Kasumi-1 (cell line): ENCODE measurements around the gene FXYD2.

ENCODE experiments used
- DNase-seq, 2 experiments: peaks; one replicate each; lab custom pipeline; 2025; lab: John Stamatoyannopoulos, UW

The FXYD2 gene

GRCh38 chr11:117796872-117797529 lies 27.5 kb downstream of the FXYD2 start, which contains the start of gene DSCAML1:
TSS of gene DSCAML1 (minus strand) at chr11:117797216. CDS start at chr11:117797079, 137 bp downstream.
- DNase-seq = no peak

- DNase-seq = no peak
Observed at GRCh38 chr11:117796456-117796871, 28.1 kb downstream of the FXYD2 start.

DNA sequence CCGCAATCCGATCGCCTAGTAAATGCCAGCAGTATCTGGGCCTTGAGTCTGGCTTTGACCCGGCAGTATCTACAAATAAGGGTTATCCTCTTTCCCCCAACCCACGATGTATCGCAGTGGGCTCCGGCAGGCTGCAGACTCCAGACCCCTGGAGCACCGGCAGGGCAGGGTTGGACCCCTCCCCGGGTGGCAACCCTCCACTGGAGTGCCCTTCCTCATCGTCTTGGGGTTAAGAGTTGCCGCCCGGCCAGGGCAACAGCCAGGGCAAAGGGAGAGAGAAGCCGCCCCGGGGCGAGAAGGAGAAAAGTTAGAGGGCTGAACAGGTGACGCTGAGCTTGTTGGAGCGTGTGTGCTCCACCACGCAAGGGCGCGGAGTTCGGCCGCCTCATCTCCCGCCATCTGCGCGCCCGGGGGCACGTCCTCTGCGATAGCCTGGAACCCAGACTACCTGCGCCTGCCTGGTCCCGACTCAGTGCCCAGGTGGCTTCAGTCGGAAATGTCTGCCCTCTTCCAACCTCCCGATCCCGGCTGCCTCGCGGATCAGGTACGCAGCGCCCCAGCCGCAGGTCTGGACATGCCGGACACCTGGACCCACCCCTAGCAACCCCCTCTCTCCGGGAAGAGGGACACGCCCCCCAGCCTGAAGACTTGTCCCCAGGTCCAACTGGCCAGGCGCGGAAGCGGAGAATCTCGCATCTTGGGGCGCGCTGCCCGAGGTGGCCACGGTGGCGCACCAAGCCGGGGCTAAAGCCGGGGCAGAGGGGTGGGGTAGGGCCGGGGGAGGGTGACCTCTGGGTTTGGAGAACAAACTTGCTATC lies 28.7 kb downstream of the FXYD2 start:
- DNase-seq = no peak

DNA sequence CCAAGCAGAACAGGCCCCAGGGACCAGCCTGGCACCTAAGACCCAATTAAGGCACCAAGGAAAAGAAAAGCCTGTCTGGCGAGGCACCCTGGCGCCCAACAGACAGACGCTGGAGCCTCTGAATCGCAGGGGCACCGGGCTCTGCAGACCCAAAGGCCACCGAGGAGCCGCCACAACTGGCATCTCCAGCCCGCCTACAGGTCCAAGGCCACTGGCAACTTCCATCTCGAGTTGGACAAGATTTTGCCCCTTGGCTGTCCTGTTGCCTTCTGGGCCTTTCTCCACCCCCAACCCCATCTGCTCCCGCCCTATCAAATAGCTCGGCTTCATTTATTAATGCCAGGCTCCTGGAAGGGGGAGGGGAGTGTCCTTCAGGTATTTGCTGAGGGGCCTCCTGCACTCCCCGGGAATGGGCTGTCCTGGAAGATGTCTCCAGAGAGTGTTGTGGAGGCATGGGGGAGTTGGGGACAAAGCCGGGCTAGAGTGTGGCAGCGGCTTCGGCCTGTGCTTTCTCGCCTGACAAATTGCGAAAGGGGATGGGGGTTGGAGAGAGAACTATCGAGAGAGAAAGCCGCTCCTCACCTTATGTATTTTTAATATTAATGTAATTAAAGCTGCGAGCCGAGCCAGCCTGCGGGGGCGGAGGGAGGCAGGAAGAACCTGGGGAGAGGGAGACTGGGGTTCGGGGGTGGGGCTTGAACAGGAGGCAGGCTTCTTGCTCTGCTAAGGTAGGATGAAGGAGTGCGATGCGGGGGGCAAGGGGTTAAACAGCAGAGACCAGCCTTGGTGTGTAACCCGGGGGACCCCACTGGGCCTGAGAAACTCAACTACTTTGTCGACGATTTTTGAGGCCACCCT lies 29.5 kb downstream of the FXYD2 start:
- DNase-seq = no peak

DNA sequence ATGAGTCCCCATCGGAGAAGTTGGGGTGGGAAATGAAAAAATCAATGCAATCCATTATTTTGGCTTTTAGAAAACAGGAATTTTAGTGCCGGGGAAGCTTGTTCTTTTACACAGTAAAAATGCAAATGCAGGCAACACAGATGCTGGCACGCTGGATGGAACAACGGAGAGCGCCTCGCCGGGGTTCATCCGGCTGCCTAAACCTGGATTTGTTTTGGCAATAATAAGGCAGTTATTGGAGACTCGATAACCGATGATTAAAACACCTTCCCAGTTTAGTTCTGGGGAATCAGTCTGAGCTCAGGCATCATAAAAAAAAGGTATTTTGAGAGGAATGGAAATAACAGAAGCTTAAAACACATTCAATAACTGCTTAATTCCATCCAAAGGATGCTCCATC lies 30.4 kb downstream of the FXYD2 start:
- DNase-seq = no peak

GRCh38 chr11:117793583-117793982 lies 31.0 kb downstream of the FXYD2 start:
- DNase-seq = no peak

- no peak for DNase-seq
Observed at GRCh38 chr11:117792992-117793391, 31.6 kb downstream of the FXYD2 start.

- no peak for DNase-seq
Observed at GRCh38 chr11:117792241-117792640, 32.3 kb downstream of the FXYD2 start.

- DNase-seq = no peak
Observed at GRCh38 chr11:117790279-117790678, 34.3 kb downstream of the FXYD2 start.

- no peak for DNase-seq
Observed at GRCh38 chr11:117789241-117789640, 35.3 kb downstream of the FXYD2 start.

DNA sequence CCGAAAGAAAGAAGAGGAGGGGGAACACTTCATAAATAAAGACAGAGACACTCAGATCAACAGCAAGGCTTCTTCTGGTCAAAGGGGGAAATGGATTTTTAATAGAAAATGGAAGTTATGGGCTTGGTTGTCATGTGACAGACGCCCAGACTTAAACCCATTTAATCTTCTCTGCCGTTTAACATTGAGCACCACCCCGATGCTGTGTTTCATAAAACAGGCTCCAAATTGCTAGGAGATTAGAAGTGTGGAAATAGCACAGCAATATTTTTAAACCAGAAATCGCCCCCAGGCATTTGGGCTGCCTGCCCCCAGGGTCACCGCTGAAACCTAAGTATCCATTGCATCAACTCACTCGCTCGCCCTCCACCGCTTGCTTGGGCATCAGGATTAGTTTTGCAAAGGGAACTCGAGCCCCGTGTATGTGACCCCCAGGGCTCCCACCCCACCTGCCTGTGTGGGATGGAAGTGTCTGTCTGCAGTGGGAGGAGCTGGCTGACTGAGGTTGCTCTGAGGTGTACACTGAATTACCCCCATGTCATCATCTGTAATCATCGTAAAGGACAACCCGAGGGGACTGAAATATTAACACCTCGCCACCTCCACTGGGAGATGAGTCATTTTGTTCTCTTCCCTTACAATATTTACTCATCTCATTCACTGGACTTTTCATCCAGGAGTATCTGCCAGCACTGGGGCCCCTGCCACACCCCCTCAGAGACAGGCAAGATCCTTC lies 38.2 kb downstream of the FXYD2 start:
- DNase-seq = no peak

GRCh38 chr11:117782101-117782500 lies 42.4 kb downstream of the FXYD2 start:
- DNase-seq = no peak

GRCh38 chr11:117781627-117782026 lies 42.9 kb downstream of the FXYD2 start:
- DNase-seq = no peak

- no peak for DNase-seq
Observed at GRCh38 chr11:117780456-117780855, 44.1 kb downstream of the FXYD2 start.

- DNase-seq = no peak
Observed at GRCh38 chr11:117774553-117774952, 50.0 kb downstream of the FXYD2 start.

DNA sequence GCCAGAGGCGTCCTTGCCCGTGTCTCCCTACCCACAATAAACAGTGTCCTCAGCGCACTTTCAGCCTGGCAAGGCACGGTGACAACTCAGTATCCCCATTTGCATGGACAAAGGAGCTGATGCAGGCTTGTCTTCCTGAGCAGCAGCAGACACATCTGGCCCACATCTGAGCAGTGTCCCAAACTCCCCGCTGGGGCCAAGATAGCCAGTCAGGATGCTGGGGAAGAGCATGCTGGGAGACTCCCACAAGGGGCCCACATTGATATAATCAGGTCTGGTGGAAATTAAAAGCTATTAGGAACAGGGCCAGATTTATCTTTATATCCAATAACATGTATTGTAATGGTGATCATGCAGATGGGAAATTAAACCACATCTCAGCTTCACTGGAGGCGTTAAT lies 52.2 kb downstream of the FXYD2 start:
- DNase-seq = no peak

GRCh38 chr11:117771841-117772240 lies 52.7 kb downstream of the FXYD2 start:
- DNase-seq = no peak

GRCh38 chr11:117771197-117771596 lies 53.3 kb downstream of the FXYD2 start:
- DNase-seq = no peak

GRCh38 chr11:117770061-117770460 lies 54.5 kb downstream of the FXYD2 start:
- DNase-seq = no peak
